Neural crest cell (in vitro differentiated cells): ENCODE results near the gene RNF5. TPM values are rescaled to one million over a fixed set of nuclear protein-coding genes. Genes with fewer than 3 reads are reported as not detected.
A peak's percentile ranks its signal among the peaks of the same experiment; 100 is the strongest.

Experiments used
- DNase-seq: peaks from one replicate; pipeline ENCODE4 v3.0.0; 2021; ENCODE audit warnings: low read depth, mixed read lengths, low spot score
- H3K27ac Mint-ChIP-seq: one replicate; pipeline ENCODE4 v1.8.0; 2021; ENCODE audit warnings: mild to moderate bottlenecking, mixed read lengths; ENCODE audit not compliant: unreplicated experiment
- H3K27me3 Mint-ChIP-seq: 2 replicates; pipeline ENCODE4 v1.8.0; 2021; ENCODE audit warnings: low read depth, mild to moderate bottlenecking, mixed read lengths
- H3K36me3 Mint-ChIP-seq: 2 replicates; pipeline ENCODE4 v1.8.0; 2021; ENCODE audit warnings: low read depth, mild to moderate bottlenecking, mixed read lengths
- H3K4me1 Mint-ChIP-seq: 2 replicates; pipeline ENCODE4 v1.8.0; 2021; ENCODE audit warnings: mixed read lengths
- H3K4me3 Mint-ChIP-seq: one replicate; pipeline ENCODE4 v1.8.0; 2021; ENCODE audit warnings: mild to moderate bottlenecking, mixed read lengths
- H3K9me3 Mint-ChIP-seq: 2 replicates; pipeline ENCODE4 v1.8.0; 2021; ENCODE audit warnings: mixed read lengths
- CTCF ChIP-seq: fragments of 200-600 bp; sonication (generic); conservative IDR thresholded peaks from 2 replicates; pipeline ENCODE4 v1.5.0; 2021; ENCODE audit warnings: antibody characterized with exemption, mild to moderate bottlenecking
- total RNA-seq: library from RNA; stranded (reverse); gene quantifications from 2 replicates; pipeline ENCODE4 v1.2.1, GENCODE V29; 2021

The RNF5 gene
- total RNA-seq, 1 donor from 2014 or later = 60.2 TPM

GRCh38 chr6:32175711-32176475 lies 2.3 kb upstream of the RNF5 start, which contains the start of gene AGPAT1:
Gene AGPAT1 (minus strand): TSS chr6:32176084. CDS start chr6:32171496, 4,588 bp downstream.
- Mint-ChIP-seq H3K4me1 (peaks cover 66% of the 10 kb centered on the region), H3K36me3 (peaks cover 4% of the 10 kb centered on the region), H3K4me3 (peak within 1 kb of the TSS; percentile 98), H3K27ac (peak within 1 kb of the TSS; percentile 98), H3K27me3 (peaks cover 6% of the 10 kb centered on the region), H3K9me3 (no peaks in the 10 kb centered on the region)
- TF ChIP-seq CTCF = no peak
- DNase-seq = peak; percentile 96

GRCh38 chr6:32176476-32177182 lies 1.6 kb upstream of the RNF5 start:
- DNase-seq = no peak

GRCh38 chr6:32177183-32177787 lies 920 bp upstream of the RNF5 start:
- H3K36me3 Mint-ChIP-seq = peaks cover 4% of the 10 kb centered on the region
- H3K4me1 Mint-ChIP-seq = peaks cover 67% of the 10 kb centered on the region
- DNase-seq = no peak
- peaks cover 6% of the 10 kb centered on the region for H3K27me3 Mint-ChIP-seq
- no peaks in the 10 kb centered on the region for H3K9me3 Mint-ChIP-seq
- peak overlapping the region; percentile 98 for H3K27ac Mint-ChIP-seq
- TF ChIP-seq CTCF = no peak
- peak overlapping the region; percentile 98 for H3K4me3 Mint-ChIP-seq

More at GRCh38 chr6:32176476-32177182, 1.6 kb upstream of the RNF5 start:
- peaks cover 4% of the 10 kb centered on the region for H3K36me3 Mint-ChIP-seq
- H3K4me1 Mint-ChIP-seq = peaks cover 67% of the 10 kb centered on the region
- H3K9me3 Mint-ChIP-seq = no peaks in the 10 kb centered on the region
- peak overlapping the region; percentile 98 for H3K4me3 Mint-ChIP-seq
- H3K27me3 Mint-ChIP-seq = peaks cover 6% of the 10 kb centered on the region
- H3K27ac Mint-ChIP-seq = peak overlapping the region; percentile 98
- TF ChIP-seq CTCF = no peak

GRCh38 chr6:32178547-32179440 lies 589 bp downstream of the RNF5 start:
- Mint-ChIP-seq H3K4me3 (peak overlapping the region; percentile 98), H3K36me3 (peaks cover 4% of the 10 kb centered on the region), H3K27me3 (peaks cover 6% of the 10 kb centered on the region), H3K27ac (peak overlapping the region; percentile 98), H3K9me3 (no peaks in the 10 kb centered on the region), H3K4me1 (peaks cover 60% of the 10 kb centered on the region)
- TF ChIP-seq CTCF = no peak
- DNase-seq = no peak
